Non-pigmented ciliary epithelial cell (primary cell): Measurements from ENCODE around the gene SDK2.

Experiments used
- DNase-seq: peaks from one replicate; pipeline ENCODE4 v3.0.0-alpha.2; 2010; ENCODE audit warnings: low read depth

The SDK2 gene

GRCh38 chr17:73632513-73632912, 11.7 kb downstream of the SDK2 start:
- DNase-seq: no peak

DNA sequence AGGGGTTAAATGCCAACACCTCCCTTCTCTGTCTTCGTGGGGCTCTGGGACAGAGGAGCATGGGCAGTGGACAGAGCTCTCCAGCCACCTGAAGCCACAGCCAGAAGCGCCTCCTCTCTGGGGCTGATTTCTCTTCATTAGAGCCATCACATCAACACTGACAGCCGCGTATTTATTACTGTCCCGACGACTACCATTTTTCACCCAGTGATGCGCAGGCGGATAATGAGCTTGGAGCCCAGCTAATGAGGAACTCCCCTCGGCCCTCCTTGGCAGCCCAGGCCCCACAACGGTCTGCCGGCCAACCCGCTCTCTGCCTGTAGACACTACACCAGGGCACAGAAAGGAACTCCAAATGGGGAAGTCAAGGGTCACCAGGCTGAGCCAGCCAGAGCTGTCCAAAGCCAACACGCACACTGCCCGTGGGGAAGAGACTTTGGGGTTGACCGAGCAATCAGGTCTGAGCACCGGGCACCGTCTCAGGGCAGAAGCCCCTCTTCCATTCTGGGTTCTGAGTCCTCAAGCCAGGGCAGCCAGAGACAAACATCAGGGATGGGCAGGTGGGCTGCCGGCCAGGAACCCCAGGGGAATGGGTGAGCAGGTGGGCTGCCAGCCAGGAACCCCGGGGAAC, 13.2 kb downstream of the SDK2 start:
- no peak for DNase-seq

- DNase-seq: no peak
Measured at GRCh38 chr17:73630531-73630930, 13.7 kb downstream of the SDK2 start.

GRCh38 chr17:73628642-73629552, 15.3 kb downstream of the SDK2 start:
- DNase-seq: no peak

- no peak for DNase-seq
Measured at GRCh38 chr17:73625991-73626673, 18.1 kb downstream of the SDK2 start.

DNA sequence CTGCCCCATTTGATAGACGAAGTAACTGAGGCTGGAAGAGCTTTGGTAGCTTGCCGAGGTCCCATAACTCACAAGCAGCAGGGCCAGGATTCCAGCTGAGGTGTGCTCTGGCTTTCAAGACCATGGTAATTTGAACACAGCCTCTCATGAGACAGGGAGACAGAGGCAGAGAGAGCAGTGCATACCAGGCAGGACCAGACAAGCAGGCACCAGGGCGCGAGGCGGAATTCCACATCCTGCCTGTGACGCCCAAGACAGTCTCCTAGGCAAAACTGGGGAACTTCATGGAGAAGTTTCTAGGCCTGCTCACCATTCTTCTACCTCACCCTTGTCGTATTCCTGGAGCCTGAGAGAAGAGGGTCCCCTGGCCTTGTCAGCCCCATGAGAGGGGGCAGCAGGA, 19.2 kb downstream of the SDK2 start:
- DNase-seq: no peak

DNA sequence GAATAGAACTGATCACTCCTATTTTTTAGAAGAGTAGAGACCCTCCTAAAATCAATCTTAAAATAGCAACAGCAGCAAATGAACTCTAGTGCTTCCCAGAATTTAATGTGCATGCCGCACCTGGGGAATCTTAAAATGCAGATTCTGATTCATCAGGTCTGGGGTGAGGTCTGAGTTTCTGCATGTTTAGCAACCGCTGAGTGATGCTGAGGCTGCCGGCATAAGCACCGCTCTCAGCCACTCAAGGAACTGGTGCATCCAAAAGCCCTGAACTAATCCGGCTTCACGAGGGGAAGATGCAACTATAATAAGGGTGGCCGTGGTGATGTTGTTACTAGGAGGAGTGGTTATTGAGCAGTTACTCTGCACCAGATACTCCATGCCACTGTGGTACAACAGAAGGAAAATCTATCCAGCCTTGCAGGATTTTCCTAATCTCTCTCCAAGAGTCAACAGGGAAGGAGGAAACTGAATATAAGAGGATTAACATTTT, 19.7 kb downstream of the SDK2 start:
- no peak for DNase-seq

GRCh38 chr17:73623818-73624217, 20.4 kb downstream of the SDK2 start:
- no peak for DNase-seq

- DNase-seq: no peak
Measured at GRCh38 chr17:73623247-73623646, 21.0 kb downstream of the SDK2 start.

GRCh38 chr17:73622381-73622780, 21.9 kb downstream of the SDK2 start:
- no peak for DNase-seq

DNA sequence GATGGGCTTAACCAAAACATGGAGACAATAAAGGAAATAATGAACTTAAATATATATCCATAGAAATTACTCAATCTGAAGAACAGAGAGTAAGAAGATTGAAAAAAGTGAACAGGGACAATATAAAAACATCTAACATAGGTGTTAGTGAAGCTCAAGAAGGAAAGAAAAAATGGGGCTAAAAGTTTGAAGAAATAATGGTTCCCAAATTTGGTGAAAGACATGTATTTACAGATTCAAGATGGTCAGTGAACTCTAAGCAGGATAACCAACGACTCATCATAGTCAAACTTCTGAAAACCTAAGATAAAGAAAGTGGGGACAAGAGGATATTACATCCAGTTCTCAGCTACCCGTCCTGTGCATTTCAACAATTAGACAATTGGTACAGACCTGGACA, 22.6 kb downstream of the SDK2 start:
- no peak for DNase-seq

DNA sequence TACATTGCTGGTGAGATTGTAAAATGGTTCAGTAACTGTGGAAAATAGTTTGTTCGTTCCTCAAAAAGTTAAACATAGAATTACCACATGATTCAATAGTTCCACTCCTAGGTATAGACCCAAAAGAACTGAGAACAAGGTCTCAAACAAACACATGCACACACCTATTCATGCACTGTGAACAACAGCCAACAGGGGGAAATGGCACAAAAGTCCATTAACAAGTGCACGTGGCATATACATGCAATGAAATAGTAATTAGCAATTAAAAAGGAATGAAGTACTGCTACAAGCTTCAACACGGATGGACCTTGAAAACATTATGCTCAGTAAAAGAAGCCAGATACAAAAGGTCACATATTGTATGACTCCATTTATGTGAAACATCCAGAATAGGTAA, 23.8 kb downstream of the SDK2 start:
- DNase-seq: no peak

- DNase-seq: no peak
Measured at GRCh38 chr17:73617501-73617900, 26.7 kb downstream of the SDK2 start.

DNA sequence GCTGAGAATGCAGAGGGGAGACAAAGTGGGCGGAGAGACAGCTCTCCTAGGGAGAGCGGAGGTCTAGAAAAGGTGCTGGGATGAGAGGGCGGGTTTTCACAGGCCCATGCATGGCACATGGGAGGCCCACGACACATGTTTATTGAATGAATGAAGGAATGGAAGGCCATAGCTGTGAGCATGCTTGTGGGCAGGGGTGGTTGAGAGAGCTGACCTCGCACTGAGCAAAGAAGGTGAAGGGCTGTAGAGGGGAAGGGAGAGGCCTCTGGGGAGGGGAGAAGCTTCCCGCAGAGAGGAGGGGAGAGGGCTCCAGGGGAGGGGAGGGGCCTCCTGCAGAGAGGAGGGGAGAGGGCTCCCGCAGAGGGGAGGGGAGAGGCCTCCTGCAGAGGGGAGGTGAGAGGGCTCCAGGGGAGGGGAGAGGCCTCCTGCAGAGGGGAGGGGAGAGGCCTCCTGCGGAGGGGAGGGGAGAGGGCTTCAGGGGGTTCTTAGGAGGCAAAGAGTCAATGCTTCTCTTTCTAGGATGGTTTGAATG, 27.3 kb downstream of the SDK2 start:
- no peak for DNase-seq

DNA sequence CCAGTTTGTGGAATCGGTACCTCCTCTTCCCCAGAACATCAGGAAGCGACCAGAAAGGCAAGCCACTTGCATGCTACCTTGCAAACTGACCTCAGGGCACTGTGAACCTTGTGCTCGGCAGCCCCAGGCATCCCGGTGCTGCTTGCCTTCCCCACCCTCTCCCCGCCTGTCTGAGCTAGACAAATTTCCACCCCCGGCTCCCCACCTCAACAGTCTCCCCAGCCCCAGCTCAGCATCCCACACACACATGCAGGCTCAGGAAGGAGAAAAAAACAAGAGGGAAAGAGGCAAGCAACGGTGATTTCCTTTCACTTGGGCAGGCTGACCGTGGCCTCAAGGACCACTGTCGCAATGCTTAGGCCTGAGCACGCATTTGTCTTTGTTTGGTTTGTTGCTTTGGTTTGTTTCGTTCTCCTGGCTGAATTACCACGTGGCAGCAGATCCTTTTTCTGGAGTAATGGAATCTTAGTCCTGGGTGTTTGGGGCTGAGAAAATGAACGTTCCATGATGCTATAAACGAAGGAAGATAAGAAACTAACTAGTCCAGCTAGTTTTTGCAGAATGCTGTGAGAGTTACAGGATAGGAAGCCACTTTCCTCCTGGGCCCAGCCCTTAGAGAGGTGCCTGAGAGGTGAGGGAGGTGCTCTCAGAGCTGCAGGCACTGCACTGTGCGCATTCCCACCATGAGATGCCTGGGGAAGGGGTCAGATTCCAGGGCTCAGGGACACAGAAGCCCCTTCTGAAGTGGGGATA, 27.9 kb downstream of the SDK2 start:
- DNase-seq: no peak

DNA sequence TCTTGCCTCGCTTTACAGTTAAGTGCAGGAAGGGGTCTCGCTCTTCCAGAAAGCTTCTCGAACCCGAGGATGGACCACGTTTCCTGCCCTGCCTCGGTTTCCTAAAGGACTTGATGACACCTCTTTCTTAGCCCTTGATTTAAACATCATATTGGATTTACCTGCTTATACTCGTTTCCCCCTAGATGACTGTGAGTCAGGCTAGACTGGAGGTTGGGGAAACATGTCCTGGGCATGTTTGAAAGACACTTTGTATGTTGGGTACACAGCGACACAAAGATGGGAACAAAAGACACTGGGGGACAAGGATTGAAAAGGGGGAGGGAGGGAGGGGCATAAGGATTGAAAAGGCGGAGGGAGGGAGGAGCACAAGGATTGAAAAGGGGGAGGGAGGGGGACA, 30.0 kb downstream of the SDK2 start:
- DNase-seq: no peak

- DNase-seq: no peak
Measured at GRCh38 chr17:73613271-73614233, 30.7 kb downstream of the SDK2 start.

- DNase-seq: no peak
Measured at GRCh38 chr17:73612031-73612472, 32.2 kb downstream of the SDK2 start.

DNA sequence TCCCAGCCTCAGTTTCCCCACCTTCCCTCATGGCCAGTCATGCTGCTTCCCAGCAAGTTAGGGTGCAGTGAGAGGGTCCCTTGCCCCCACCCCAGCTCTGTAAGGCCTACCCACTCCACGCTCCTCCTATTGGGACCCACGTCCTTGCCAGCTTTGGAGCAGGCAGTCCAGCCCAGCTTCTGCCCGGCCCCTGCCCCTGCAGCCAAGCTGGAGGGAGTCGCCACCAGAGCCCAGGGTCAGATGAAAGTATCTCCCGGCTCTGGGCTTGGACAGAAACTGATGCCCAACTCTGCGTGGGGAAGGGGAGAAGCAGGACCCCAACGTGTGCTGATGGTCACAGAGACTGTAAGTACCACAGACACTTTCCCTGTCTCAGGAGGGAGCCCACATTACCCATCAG, 32.6 kb downstream of the SDK2 start:
- DNase-seq: no peak

DNA sequence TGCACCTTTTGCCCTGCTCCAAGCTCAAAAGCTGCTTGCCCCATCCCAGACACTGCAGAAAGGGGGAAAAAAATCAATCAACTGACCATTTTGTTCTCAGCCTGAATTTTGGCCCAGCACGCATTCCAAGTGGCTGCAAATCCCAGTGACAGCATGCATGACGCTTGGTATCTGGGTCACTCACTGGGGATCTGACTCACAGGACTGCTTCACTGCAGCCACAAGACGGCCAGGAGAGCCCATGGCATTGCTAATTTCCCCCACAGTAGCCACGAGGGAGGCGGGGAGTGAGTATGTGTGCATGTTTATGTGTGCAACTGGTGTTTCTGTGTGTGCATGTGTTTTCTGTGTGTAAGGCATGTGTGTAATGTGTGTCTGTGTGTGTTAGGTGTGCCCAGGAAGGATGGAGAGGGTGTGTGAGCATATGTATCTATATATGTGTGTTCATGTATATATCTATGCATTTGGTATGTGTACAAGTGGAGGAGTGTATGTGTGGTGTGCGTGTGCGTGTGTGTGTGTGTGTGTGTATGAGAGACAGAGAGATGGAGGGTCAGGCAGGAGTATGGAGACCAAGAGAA, 33.8 kb downstream of the SDK2 start:
- no peak for DNase-seq
